Fibroblast of lung (primary cell): ENCODE data around the gene SPINK6.

Experiments
- EZH2 ChIP-seq: IDR thresholded peaks from 2 replicates; pipeline ENCODE4 v1.5.1; 2012; ENCODE audit warnings: low read length, control low read depth, mild to moderate bottlenecking; ENCODE audit errors: missing control alignments
- TF ChIP-seq, protein P1 (sequence below), 2 donors: IDR thresholded peaks in 1 of 2; conservative IDR thresholded peaks in 1 of 2; 1 replicate in 1 of 2; 2 replicates in 1 of 2; pipeline ENCODE4 v1.5.1; 2011 to 2012; ENCODE audit warnings: low read length in 2 of 2, control low read depth in 1 of 2, inconsistent platforms in 1 of 2, low read depth in 1 of 2, mild to moderate bottlenecking in 1 of 2

DNA sequence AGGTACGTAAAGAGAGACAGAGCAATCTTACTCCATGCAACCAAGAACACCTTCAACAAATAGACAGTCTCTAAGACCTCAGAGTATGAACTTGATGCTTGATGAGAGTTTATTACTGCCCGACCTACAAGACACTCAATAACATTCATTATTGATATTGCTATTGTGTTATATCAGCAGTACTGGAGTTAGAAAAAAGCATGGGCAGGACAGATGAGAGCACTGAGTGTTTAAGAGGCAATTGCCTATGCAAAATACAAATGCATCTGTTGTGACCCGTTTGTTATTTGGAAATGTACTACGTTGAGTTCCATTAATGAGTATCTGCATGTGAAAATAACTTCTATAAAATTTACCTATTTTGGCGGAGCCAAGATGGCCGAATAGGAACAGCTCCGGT, 27.4 kb downstream of the SPINK6 start:
- no peak for TF ChIP-seq EZH2
- TF ChIP-seq, protein P1, sequence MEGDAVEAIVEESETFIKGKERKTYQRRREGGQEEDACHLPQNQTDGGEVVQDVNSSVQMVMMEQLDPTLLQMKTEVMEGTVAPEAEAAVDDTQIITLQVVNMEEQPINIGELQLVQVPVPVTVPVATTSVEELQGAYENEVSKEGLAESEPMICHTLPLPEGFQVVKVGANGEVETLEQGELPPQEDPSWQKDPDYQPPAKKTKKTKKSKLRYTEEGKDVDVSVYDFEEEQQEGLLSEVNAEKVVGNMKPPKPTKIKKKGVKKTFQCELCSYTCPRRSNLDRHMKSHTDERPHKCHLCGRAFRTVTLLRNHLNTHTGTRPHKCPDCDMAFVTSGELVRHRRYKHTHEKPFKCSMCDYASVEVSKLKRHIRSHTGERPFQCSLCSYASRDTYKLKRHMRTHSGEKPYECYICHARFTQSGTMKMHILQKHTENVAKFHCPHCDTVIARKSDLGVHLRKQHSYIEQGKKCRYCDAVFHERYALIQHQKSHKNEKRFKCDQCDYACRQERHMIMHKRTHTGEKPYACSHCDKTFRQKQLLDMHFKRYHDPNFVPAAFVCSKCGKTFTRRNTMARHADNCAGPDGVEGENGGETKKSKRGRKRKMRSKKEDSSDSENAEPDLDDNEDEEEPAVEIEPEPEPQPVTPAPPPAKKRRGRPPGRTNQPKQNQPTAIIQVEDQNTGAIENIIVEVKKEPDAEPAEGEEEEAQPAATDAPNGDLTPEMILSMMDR (conservative IDR thresholded peaks at IDR 0.05 in 1 of 2, IDR thresholded peaks at IDR 0.05 in 1 of 2; ENCODE audit: low read depth in 1 of 2, low read length in 2 of 2): no peak
